Skin of body (tissue), 2 donors: ENCODE data around the gene GNGT2. TPM values are rescaled to one million over a fixed set of nuclear protein-coding genes. Genes with fewer than 3 reads are reported as not detected.
"Not testable (repeated sequence)": the region's sequence is repeated elsewhere in the genome, so short reads cannot be mapped to it uniquely, and the experiment has no call there.

Experiments
- DNase-seq: peaks from one replicate; lab custom pipeline; 2025; lab: John Stamatoyannopoulos, UW
- total RNA-seq: library from RNA; depleted of rRNA; stranded (reverse); fragments of >200 nt; gene quantifications from one replicate; pipeline ENCODE4 v1.2.3, GENCODE V29; 2014

The GNGT2 gene
- total RNA-seq, 1 donor from 2014 or later = not detected

DNA sequence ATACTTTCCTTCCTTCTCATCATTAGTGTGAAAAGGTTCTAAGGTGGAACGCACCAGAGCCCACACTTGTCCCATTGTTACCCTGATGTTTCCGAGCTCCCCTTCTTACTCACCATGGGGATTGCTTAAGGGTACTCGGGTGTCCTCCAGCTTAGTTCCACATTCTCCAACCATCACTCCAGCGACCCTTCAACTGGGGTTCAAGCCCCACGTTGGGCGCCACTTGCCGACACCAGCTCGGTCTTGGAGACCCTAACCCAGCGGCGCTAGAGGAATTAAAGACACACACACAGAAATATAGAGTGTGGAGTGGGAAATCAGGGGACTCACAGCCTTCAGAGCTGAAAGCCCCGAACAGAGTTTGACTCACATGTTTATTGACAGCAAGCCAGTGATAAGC lies 34.4 kb downstream of the GNGT2 start:
- DNase-seq = not testable (repeated sequence)

DNA sequence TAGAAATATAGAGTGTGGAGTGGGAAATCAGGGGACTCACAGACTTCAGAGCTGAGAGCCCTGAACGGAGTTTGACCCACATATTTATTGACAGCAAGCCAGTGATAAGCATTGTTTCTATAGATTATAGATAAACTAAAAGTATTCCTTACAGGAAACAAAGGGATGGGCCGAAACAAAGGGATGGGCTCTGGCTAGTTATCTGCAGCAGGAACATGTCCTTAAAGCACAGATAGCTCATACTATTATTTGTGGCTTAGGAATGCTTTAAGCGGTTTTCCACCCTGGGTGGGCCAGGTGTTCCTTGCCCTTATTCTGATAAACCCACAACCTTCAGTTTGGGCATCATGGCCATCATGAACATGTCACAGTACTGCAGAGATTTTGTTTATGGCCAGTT lies 39.7 kb downstream of the GNGT2 start:
- DNase-seq = not testable (repeated sequence)

DNA sequence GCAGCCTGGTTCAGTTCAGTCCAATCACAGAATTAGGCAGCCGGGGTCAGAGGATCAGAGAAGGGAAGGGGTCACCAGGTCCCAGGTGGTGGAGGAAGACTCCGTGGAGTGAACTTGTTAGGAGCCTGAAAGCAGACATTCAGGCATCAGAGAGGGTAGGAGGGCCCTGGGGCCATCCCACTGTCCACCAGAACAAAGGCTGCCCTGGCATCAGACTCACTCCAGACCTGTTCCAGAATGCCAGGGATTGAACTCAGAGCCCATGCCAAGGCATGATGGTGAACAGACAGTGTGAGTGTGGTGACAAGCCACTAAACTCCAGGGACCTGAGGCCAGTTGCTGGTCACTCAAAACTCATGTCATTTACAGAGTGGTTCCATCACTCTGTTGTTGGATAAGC lies 40.2 kb downstream of the GNGT2 start:
- DNase-seq = no peak

DNA sequence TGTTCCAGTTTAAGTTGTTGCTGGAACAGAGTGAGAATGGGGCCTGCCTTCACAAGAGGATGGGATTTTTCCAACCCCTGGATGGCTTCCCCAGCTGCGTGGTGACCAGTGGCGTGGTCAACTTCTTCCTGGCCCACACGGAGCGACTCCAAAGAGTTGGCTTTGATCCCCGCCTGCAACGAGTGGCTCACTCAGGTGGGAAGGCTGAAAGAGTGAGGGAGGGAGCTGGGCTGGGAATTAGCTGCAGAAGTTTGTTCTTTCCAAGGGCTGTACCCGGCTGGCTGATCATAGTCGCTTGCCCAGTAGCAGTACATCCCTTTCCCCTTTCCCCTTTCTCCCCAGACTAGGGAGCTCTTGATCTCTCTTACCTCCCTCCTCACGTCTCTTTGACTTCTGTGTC lies 41.7 kb downstream of the GNGT2 start:
- DNase-seq = no peak

DNA sequence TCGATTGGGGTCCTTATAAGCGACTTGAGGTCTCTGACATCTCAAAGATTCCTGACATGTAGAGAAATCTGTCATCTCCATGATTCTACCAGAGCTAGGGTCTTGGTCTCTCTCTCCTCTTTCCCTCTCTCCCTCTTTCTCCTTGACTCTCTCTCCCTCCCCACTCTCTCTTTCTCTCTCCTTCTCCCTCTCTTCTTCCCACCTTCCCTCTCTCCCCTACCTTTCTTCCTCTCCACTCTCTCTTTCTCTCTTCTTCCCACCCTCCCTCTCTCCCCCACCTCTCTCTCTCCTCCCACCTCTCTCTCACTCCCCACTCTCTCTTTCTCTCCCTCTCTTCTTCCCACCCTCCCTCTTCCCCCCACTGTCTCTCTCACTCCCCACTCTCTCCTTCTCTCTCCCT lies 45.2 kb downstream of the GNGT2 start:
- no peak for DNase-seq

DNA sequence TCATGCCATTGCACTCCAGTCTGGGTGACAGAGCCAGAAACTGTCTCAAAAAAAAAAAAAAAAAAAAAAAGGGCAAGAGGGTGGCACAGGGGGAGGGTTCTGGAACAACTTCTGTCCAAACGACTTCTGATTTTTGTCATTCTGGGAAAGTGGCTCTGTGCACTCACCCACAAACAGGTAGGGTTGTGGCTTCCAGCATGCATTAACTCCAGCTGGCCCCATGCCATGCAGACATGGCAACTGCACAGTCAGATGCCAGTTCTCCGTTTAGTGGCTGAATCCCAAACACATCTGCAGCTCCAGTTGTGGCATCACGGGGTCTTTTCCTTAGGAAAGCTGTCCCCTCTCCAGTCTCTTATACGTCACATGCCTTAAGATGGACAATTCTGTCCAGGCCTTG lies 47.5 kb downstream of the GNGT2 start:
- DNase-seq = no peak

DNA sequence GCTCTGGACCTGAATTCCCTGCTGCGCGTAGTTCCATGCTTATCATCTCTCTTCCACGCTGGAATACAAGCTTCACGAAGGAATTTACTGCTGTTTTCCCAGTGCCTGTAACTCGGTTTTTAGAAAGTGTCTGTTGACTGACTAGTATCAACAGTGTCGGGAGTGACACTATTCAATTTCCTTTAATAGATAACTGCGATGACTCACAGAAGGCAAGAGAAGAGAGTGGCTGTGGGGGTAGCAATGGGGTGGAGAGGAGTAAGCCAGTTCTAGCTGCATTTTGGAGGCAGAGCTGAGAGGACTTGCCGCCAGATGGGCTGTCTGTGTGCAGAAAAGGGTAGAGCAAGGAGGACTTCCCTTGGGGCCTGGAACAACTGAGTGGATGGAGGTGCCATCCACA lies 52.6 kb downstream of the GNGT2 start:
- DNase-seq = no peak

DNA sequence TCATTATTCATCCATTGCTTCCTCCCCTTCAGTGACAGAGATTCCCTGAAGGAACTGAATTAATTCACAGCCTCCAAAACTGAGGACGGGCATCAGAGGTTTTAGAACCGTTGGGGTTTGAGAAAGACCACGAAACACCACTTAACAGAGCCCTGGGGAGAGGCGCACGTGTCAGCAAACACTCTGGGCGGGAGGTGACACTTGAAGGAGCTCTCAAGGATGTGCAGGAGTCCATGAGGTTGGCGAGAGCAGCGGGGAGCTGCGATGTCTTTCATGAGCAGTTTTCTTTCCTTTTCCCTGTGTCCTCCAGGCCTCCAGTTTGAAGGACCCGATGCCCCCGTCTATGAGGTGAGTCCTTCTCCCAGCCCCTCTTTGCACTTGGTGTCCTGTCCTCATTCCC lies 54.1 kb downstream of the GNGT2 start:
- DNase-seq = no peak

Other genes with a start within 250 kb of the GNGT2 start
- not detected for gene GIP, start 242.0 kb downstream of the GNGT2 start, total RNA-seq
- 1.5 TPM for gene IGF2BP1, start 213.2 kb downstream of the GNGT2 start, total RNA-seq
- gene B4GALNT2, start 77.8 kb downstream of the GNGT2 start, total RNA-seq = 1.3 TPM
- gene ABI3, start 133 bp upstream of the GNGT2 start, total RNA-seq = 1.5 TPM
- gene PHOSPHO1, start 20.2 kb upstream of the GNGT2 start, total RNA-seq = 12.7 TPM
- gene ZNF652, start 151.7 kb upstream of the GNGT2 start, total RNA-seq = 27.5 TPM
- 52.5 TPM for gene PHB1, start 204.3 kb upstream of the GNGT2 start, total RNA-seq